T-helper 1 cell (primary cell): Measurements from ENCODE around the gene NEUROD1.

Source experiments
- DNase-seq, 5 donors: peaks; one replicate each; pipeline ENCODE4 v3.0.0-alpha.2; 2012 to 2020

The NEUROD1 gene

DNA sequence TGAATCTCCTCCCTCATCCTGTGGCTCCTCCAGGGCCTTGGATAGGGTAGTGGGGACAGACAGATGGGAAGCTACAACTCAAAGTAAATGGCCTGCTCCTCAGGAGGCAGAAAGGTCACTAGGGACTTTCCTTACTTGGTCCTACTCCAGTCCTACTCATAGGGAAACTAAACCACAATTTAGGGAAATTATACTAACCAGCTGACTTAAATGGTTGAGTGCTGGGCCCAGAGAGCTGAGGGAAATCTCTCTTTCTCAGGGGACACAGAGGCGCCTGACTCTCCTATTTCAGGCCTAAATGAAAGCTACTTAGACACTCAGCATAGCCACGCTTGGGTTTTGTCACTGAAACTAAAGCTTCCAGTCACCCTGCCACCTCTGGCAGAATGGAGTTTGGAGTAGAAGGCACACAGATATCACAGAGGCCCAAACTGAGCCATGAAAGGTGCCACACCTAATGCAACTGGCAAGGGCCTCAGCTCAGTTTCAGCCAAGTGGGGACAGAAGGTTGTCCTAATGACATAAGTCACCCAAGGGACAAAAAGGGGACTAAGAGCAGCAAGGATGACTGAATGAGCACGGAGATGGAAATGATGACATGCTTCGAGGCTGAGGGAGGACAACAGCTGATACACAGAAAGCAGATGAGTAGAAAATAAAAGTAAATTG lies 47.5 kb downstream of the NEUROD1 start:
- DNase-seq = no peak

DNA sequence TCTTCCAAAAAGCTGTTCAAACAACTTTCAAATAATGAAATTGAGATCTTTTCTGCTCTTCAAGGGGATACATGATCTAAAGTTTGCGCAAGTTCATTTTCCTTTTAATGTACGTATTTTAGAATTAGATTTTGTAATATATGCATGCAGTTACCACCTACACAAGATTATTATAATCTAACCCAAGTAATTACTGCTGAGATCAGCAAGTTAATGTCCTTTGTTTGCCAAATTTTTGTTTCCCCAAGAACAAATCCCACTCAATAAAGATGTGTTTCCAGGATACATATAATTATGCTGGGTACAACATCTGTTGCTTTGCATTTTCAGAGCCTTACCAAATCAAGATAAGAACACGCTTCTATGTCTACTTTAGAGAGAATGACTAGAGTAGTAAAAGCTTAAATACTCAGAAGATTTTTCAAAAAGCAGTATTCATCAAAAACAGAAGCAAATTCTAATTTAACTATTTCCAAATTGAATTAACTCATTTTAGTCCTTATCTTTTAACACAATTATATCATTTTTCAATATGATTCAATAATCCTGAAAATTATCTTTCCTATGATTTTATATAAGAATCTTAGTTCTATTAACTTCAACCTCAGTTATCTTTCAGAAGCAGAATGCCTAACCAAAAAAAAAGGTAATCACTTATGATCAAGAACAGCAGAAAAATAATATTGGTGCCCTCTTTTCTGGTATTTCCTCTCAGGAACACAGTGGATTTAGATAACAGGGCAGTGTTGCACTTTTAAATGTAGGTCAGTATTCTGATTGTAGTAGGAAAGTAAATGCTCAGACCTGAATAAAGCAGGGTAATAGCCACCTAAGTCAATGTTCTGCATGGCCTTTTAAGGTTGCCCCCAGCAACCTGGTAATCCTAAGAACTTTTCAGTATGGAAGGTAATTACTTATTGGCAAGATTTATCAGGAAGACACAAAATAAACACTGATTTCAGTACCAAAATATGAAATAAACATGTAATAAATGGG lies 51.4 kb downstream of the NEUROD1 start:
- DNase-seq = no peak

DNA sequence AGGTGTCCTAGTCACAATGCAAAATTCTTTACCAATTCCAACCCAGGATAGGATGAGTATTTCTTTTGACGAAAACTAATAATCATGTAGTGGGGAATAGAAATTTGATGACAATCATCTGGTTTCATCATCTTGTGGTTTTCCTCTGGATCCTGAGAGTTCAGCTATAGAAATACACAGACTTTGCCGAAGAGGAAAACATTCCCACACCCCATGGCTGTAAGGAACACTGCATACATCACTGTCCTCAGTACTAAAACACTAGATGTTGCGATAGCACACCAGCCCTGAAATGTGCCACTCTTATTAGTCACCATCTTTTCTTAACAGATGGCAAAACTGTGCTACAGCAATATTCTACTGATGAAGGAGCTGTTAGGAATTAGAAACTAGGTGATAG lies 52.8 kb downstream of the NEUROD1 start:
- DNase-seq = no peak

DNA sequence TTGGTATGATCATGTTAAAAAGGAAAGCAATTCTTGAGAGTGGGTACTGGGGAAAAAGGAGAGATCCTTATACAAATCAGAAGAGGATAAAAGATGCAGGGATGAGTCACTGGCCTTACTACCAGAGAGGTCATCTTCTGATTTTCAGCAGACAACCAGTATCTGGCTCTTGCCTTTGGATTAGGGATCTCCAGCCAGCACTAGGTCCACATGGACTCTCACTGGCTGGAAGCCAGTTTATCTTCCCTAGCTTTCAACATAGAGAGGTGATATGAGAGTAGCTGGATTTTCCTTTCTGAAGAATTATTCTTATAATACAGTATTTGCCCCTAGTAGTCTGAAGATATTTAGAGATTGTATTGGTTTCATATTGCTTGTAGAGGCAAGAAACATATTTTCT lies 53.6 kb downstream of the NEUROD1 start:
- no peak for DNase-seq
